HEK293 (cell line): ENCODE results near the gene TCERG1L.

Experiments used
- CTCF ChIA-PET: fragments of 350-600 bp; formaldehyde crosslinking; extraction: SDS; loops from one replicate; lab custom pipeline; 2021; ENCODE audit warnings: antibody characterized with exemption; lab: Yijun Ruan, JAX
- POLR2A ChIA-PET: fragments of 300-600 bp; formaldehyde crosslinking; extraction: SDS; loops from one replicate; lab custom pipeline; 2020; ENCODE audit warnings: antibody characterized with exemption, inconsistent platforms; lab: Yijun Ruan, JAX
- H3K27ac ChIP-seq: fragments of 200-500 bp; sonication (Bioruptor generic); 2 replicates; pipeline ENCODE4 v1.5.1; 2014; ENCODE audit warnings: low read depth, low read length, control low read depth, inconsistent platforms; ENCODE audit errors: extremely low read depth
- H3K36me3 ChIP-seq, 2 experiments: fragments of 200-500 bp in 1 of 2; sonication (Bioruptor generic) in 1 of 2; 1 replicate in 1 of 2; 2 replicates in 1 of 2; pipeline ENCODE4 v1.5.1; 2014 to 2017; ENCODE audit warnings: inconsistent platforms in 2 of 2, low read length in 2 of 2; ENCODE audit not compliant: control insufficient read depth in 2 of 2, insufficient read depth in 1 of 2
- H3K4me1 ChIP-seq: fragments of 200-500 bp; sonication (Bioruptor generic); 2 replicates; pipeline ENCODE4 v1.5.1; 2014; ENCODE audit warnings: mild to moderate bottlenecking, low read length, inconsistent platforms; ENCODE audit not compliant: control insufficient read depth, insufficient read depth
- H3K4me3 ChIP-seq: 2 replicates; pipeline ENCODE4 v1.5.1; 2011; ENCODE audit warnings: low read depth, mild to moderate bottlenecking, control low read depth, low read length, moderate library complexity
- H3K9me3 ChIP-seq: fragments of 200-500 bp; sonication (Bioruptor generic); 2 replicates; pipeline ENCODE4 v1.5.1; 2014; ENCODE audit warnings: low read depth, low read length, inconsistent platforms; ENCODE audit not compliant: control insufficient read depth, insufficient read depth
- KLF10 ChIP-seq: fragments of 450-650 bp; IDR thresholded peaks from 2 replicates; pipeline ENCODE4 v1.5.1; 2018; ENCODE audit warnings: missing biosample characterization, mild to moderate bottlenecking, missing genetic modification characterization
- KLF16 ChIP-seq: fragments of 450-650 bp; formaldehyde crosslinking; IDR thresholded peaks from 2 replicates; pipeline ENCODE4 v1.5.1; 2017; ENCODE audit warnings: missing biosample characterization, missing genetic modification characterization
- KLF7 ChIP-seq: fragments of 450-650 bp; formaldehyde crosslinking; IDR thresholded peaks from 2 replicates; pipeline ENCODE4 v1.5.1; 2016; ENCODE audit warnings: missing biosample characterization, missing genetic modification characterization, borderline replicate concordance
- OSR2 ChIP-seq: fragments of 450-650 bp; formaldehyde crosslinking; IDR thresholded peaks from 2 replicates; pipeline ENCODE4 v1.5.1; 2016; ENCODE audit warnings: missing biosample characterization, missing genetic modification characterization
- ZBTB21 ChIP-seq: fragments of 450-650 bp; formaldehyde crosslinking; IDR thresholded peaks from 2 replicates; pipeline ENCODE4 v1.5.1; 2017; ENCODE audit warnings: missing biosample characterization, missing genetic modification characterization
- ZFP37 ChIP-seq: fragments of 450-650 bp; formaldehyde crosslinking; IDR thresholded peaks from 2 replicates; pipeline ENCODE4 v1.5.1; 2016; ENCODE audit warnings: missing biosample characterization, missing genetic modification characterization
- ZNF211 ChIP-seq: fragments of 450-650 bp; formaldehyde crosslinking; IDR thresholded peaks from 2 replicates; pipeline ENCODE4 v1.5.1; 2016; ENCODE audit warnings: low read depth, missing biosample characterization, missing genetic modification characterization
- ZNF23 ChIP-seq: fragments of 450-650 bp; formaldehyde crosslinking; IDR thresholded peaks from 2 replicates; pipeline ENCODE4 v1.5.1; 2016; ENCODE audit warnings: missing biosample characterization, missing genetic modification characterization, borderline replicate concordance
- ZNF239 ChIP-seq: fragments of 450-650 bp; formaldehyde crosslinking; IDR thresholded peaks from 2 replicates; pipeline ENCODE4 v1.5.1; 2016; ENCODE audit warnings: missing biosample characterization, missing genetic modification characterization
- ZNF37A ChIP-seq: fragments of 450-650 bp; IDR thresholded peaks from 2 replicates; pipeline ENCODE4 v1.5.1; 2018; ENCODE audit warnings: missing biosample characterization, missing genetic modification characterization
- ZNF558 ChIP-seq: fragments of 450-650 bp; formaldehyde crosslinking; IDR thresholded peaks from 2 replicates; pipeline ENCODE4 v1.5.1; 2016; ENCODE audit warnings: missing biosample characterization, missing genetic modification characterization
- ZNF626 ChIP-seq: fragments of 450-650 bp; sonication (Bioruptor Pico); formaldehyde crosslinking; IDR thresholded peaks from 2 replicates; pipeline ENCODE4 v1.5.1; 2018; ENCODE audit warnings: missing biosample characterization, missing genetic modification characterization, inconsistent platforms
- TF ChIP-seq, protein P1 (sequence below): fragments of 450-650 bp; formaldehyde crosslinking; IDR thresholded peaks from 2 replicates; pipeline ENCODE4 v1.5.1; 2016; ENCODE audit warnings: missing biosample characterization, missing genetic modification characterization
- TF ChIP-seq, protein P2 (sequence below): fragments of 450-650 bp; formaldehyde crosslinking; IDR thresholded peaks from 2 replicates; pipeline ENCODE4 v1.5.1; 2016; ENCODE audit warnings: missing biosample characterization, missing genetic modification characterization
- TF ChIP-seq, protein P3 (sequence below): fragments of 450-650 bp; formaldehyde crosslinking; IDR thresholded peaks from 2 replicates; pipeline ENCODE4 v1.5.1; 2017; ENCODE audit warnings: missing biosample characterization, missing genetic modification characterization
- TF ChIP-seq, protein P4 (sequence below): fragments of 450-650 bp; formaldehyde crosslinking; IDR thresholded peaks from 2 replicates; pipeline ENCODE4 v1.5.1; 2016; ENCODE audit warnings: missing biosample characterization, missing genetic modification characterization
- TF ChIP-seq, protein P5 (sequence below): fragments of 450-650 bp; formaldehyde crosslinking; IDR thresholded peaks from 2 replicates; pipeline ENCODE4 v1.5.1; 2016; ENCODE audit warnings: missing biosample characterization, missing genetic modification characterization

Gene TCERG1L

DNA sequence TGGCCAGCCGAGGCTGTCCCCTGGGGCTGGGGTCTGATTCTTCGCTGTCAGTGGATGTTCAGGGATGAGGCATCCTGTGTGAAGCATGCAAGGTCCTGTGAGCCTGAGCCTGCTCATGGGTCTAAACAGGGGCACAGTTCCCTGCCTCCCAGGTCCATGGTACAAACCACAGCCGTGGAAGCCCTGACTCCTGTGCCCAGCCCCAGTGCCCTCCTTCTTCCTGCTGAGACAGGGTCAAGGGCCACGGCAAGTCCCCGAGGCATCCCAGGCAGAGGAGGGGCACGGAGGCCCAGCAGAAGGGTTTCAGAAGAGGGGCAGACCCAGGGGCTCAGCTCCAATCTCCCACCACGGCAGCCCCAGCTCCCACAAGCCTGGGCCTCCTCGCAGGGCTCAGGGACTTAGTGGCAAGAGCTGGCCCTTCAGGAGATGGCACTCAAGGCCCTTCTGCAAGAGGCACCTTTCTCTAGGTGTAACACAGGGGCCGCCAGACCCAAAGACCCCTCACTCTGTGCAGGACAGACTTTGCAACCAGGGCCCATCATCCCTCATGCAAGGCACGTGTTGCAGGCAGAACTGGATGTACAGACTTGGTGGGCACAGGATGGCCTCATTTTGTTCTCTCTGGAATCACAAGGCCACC lies 248.8 kb downstream of the TCERG1L start:
- Histone ChIP-seq H3K9me3 (no peaks in the 10 kb centered on the region), H3K4me3 (no peak overlapping the region), H3K36me3 (no peaks in the 10 kb centered on the region), H3K4me1 (no peaks in the 10 kb centered on the region), H3K27ac (no peak overlapping the region)
- ChIA-PET POLR2A (no interaction called here), CTCF (no interaction called here)
- TF ChIP-seq ZNF37A (no peak), ZNF558 (tag by site-specific recombination) (no peak), KLF7 (no peak), ZNF23 (tag by site-specific recombination) (no peak)
- TF ChIP-seq, protein P1, sequence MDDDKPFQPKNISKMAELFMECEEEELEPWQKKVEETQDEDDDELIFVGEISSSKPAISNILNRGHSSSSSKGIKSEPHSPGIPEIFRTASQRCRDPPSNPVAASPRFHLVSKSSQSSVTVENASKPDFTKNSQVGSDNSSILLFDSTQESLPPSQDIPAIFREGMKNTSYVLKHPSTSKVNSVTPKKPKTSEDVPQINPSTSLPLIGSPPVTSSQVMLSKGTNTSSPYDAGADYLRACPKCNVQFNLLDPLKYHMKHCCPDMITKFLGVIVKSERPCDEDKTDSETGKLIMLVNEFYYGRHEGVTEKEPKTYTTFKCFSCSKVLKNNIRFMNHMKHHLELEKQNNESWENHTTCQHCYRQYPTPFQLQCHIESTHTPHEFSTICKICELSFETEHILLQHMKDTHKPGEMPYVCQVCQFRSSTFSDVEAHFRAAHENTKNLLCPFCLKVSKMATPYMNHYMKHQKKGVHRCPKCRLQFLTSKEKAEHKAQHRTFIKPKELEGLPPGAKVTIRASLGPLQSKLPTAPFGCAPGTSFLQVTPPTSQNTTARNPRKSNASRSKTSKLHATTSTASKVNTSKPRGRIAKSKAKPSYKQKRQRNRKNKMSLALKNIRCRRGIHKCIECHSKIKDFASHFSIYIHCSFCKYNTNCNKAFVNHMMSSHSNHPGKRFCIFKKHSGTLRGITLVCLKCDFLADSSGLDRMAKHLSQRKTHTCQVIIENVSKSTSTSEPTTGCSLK (tag by site-specific recombination) = no peak
- TF ChIP-seq, protein P2, sequence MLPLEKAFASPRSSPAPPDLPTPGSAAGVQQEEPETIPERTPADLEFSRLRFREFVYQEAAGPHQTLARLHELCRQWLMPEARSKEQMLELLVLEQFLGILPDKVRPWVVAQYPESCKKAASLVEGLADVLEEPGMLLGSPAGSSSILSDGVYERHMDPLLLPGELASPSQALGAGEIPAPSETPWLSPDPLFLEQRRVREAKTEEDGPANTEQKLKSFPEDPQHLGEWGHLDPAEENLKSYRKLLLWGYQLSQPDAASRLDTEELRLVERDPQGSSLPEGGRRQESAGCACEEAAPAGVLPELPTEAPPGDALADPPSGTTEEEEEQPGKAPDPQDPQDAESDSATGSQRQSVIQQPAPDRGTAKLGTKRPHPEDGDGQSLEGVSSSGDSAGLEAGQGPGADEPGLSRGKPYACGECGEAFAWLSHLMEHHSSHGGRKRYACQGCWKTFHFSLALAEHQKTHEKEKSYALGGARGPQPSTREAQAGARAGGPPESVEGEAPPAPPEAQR = no peak

DNA sequence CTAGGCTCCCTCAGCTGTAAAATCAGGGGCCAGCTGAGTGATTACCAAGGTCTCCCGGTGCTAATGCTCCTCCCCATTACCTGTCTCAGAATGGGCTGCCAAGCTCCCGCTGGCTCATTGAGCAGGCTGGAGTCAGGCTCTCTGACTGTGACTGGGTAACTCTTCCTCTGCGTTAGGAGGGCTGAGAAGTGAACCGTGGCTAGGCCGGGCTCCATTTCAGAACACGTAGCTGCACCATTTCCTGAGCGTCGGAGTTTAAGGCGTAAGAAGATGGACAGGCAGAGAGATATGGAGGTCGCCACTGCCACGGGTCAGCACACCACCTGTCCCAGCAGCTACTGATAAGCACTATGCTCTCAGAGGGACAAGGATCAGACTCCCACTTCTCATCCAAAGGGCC lies 250.3 kb downstream of the TCERG1L start:
- H3K9me3 ChIP-seq = no peaks in the 10 kb centered on the region
- no peaks in the 10 kb centered on the region for H3K4me1 ChIP-seq
- ChIA-PET POLR2A (no interaction called here), CTCF (no interaction called here)
- H3K4me3 ChIP-seq = no peak overlapping the region
- no peaks in the 10 kb centered on the region for H3K36me3 ChIP-seq
- TF ChIP-seq KLF10 (no peak), ZNF211 (tag by site-specific recombination) (no peak), ZFP37 (no peak), ZNF626 (no peak), OSR2 (tag by site-specific recombination) (no peak)
- no peak overlapping the region for H3K27ac ChIP-seq

DNA sequence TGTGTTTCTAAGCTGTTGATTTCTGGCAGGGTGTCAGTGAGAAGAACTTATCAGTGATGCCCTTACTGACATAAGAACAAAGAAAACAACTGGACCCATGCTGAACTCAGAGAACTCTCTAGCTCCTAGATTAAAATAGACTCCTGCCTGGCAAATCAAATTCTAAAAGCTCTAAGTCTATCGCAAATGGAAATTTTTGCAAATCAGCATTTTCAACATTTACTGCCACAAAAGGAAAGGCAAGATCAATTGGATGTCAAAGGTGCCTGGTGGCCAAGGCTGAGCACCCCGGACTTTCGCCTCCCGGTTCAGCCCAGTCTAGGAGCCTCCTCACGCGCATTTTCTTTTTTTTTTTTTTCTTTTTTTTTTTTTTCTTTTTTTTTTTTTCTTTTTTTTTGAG lies 251.6 kb downstream of the TCERG1L start:
- no peaks in the 10 kb centered on the region for H3K9me3 ChIP-seq
- no peaks in the 10 kb centered on the region for H3K4me1 ChIP-seq
- H3K4me3 ChIP-seq = no peak overlapping the region
- TF ChIP-seq, protein P3, sequence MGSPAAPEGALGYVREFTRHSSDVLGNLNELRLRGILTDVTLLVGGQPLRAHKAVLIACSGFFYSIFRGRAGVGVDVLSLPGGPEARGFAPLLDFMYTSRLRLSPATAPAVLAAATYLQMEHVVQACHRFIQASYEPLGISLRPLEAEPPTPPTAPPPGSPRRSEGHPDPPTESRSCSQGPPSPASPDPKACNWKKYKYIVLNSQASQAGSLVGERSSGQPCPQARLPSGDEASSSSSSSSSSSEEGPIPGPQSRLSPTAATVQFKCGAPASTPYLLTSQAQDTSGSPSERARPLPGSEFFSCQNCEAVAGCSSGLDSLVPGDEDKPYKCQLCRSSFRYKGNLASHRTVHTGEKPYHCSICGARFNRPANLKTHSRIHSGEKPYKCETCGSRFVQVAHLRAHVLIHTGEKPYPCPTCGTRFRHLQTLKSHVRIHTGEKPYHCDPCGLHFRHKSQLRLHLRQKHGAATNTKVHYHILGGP = no peak
- ChIA-PET POLR2A (no interaction called here), CTCF (no interaction called here)
- H3K27ac ChIP-seq = no peak overlapping the region
- H3K36me3 ChIP-seq = no peaks in the 10 kb centered on the region

DNA sequence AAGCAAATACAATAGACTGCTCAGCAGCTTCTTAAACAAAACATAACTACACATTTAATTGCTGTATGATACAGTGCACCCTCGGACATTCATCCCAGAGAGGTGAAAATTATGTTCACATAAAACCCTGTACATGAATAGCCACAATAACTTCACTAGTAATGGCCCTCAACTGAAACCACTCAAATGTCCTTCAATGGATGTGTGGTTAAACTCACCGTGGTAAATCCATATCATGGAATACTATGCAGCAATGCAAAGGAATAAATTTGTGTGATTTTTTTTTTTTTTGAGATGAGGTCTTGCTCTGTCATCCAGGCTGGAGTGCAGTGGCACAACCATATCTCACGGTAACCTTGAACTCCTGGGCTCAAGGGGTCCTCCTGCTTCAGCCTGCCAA lies 252.7 kb downstream of the TCERG1L start:
- Histone ChIP-seq H3K9me3 (no peaks in the 10 kb centered on the region), H3K36me3 (no peaks in the 10 kb centered on the region), H3K27ac (no peak overlapping the region), H3K4me1 (no peaks in the 10 kb centered on the region), H3K4me3 (no peak overlapping the region)
- TF ChIP-seq ZNF239 (tag by site-specific recombination) = no peak
- TF ChIP-seq, protein P4, sequence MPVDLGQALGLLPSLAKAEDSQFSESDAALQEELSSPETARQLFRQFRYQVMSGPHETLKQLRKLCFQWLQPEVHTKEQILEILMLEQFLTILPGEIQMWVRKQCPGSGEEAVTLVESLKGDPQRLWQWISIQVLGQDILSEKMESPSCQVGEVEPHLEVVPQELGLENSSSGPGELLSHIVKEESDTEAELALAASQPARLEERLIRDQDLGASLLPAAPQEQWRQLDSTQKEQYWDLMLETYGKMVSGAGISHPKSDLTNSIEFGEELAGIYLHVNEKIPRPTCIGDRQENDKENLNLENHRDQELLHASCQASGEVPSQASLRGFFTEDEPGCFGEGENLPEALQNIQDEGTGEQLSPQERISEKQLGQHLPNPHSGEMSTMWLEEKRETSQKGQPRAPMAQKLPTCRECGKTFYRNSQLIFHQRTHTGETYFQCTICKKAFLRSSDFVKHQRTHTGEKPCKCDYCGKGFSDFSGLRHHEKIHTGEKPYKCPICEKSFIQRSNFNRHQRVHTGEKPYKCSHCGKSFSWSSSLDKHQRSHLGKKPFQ (tag by site-specific recombination) = no peak
- TF ChIP-seq ZBTB21 = no peak
- TF ChIP-seq, protein P5, sequence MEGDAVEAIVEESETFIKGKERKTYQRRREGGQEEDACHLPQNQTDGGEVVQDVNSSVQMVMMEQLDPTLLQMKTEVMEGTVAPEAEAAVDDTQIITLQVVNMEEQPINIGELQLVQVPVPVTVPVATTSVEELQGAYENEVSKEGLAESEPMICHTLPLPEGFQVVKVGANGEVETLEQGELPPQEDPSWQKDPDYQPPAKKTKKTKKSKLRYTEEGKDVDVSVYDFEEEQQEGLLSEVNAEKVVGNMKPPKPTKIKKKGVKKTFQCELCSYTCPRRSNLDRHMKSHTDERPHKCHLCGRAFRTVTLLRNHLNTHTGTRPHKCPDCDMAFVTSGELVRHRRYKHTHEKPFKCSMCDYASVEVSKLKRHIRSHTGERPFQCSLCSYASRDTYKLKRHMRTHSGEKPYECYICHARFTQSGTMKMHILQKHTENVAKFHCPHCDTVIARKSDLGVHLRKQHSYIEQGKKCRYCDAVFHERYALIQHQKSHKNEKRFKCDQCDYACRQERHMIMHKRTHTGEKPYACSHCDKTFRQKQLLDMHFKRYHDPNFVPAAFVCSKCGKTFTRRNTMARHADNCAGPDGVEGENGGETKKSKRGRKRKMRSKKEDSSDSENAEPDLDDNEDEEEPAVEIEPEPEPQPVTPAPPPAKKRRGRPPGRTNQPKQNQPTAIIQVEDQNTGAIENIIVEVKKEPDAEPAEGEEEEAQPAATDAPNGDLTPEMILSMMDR (tag by site-specific recombination) = no peak
- TF ChIP-seq KLF16 (tag by site-specific recombination) = no peak
- POLR2A ChIA-PET = no interaction called here
- CTCF ChIA-PET = no interaction called here
